Measurements from ENCODE around the gene ADCY6.

ADCY6 gene

DNA sequence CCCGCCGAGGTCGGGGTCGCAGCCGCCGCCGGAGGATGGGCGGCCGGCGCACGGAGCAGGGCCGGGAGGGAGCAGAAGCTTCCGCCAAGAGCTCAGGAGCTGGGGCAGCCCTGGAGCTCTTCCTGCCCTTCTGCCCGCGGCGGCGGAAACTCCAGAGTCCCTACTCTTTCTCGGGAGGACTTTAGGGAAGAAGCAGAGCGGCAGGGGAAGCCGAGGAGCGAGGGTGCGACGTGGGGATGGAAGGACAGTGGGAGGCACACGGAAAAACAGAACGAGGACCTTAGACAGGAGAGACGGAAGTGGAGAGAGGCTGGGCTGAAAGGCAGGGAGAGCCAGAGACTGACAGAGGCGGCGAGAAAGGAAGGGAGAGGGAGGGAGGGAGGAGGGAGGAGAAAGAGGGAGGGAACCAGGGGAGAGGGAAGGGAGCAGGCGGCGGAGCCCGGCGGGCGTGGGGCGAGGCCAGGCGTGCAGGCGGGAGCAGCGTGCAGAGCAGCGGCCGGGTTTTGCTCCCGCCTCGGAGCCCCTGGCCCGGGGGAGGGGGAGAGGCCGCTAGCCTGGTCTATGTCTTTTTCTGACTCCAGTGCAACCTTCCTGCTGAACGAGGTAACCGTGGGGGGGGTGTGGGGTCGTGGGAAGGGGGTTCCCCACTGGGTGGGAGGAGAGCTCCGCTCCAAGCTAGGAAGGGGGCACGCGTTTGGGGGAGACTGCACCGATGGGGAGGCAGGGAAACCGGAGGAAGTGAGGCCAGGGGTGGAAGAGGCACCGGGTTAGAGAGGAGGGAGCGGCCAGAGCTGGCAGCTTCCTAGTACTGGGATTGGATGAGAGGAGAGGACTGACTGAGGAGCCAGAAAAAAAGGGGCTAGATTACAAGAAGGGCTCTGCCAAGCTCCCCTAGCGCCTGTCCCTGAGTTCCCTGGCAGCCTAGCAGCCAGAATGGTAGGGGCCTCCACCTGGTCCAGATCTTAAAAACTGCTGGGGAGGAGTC is 26.5 kb upstream of the ADCY6 start:
- DNase-seq (ENCODE audit: low read depth) = peak; percentile 67

GRCh38 chr12:48814262-48815125 is 25.6 kb upstream of the ADCY6 start:
- DNase-seq (ENCODE audit: low read depth) = peak; percentile 63

DNA sequence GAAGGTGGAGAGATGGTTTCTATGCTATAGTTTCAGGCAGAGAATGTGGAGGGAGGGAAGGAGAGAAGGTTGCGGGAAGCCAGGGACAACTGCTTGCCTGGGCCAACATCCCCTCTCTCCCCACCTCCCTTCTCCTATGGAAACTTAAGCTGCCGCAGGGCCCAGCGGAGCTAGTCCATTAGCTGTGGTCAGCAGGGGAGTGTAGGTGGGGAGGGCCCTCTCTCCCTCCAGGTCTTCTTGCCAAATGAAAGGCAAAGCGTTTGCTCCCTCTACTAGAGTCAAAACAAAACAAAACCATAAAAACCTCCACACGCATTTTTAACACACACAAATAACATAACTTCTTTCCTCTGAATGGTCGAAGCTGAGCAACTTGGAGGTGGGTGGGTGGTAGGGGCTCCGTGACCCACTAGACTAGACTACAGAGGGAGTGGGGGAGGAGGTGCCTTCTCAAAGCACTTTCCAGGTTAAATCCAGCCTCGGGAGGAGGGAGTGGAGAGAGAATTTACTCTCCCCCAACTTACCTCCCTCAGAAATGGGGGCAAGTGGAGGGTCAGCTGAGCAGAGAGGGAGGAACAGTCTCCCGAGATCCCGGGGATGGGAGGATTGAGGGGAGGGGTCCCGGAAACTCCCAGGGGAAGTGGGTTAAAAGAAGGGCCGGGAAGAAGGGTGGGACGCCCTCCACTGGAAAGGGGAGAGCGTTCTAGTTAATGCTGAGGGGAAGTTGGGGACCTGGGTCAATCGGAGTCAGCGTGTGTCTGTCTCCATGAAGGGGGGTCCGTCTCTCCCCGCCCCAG is 24.8 kb upstream of the ADCY6 start:
- no peak for DNase-seq (ENCODE audit: low read depth)

DNA sequence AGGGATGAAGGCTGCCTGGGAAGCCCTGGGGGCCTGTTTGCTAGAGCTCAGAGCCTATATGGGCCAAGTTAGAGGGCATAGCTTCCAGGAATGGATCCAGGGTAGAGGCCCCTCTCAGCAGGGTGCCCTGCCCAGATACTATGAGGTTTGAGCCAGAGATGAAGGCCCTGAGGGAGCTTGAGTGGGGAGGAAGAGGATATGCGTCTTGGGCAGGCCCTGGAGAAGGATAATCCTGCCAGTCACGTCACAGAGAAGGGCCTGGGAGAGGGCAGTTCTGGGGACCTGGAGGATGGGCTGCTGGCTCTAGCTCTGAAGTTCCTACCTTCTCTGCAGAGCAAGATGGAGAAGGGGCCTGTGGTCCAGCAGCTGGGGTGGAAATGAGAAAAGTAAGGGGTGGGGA is 23.5 kb upstream of the ADCY6 start:
- no peak for DNase-seq (ENCODE audit: low read depth)

GRCh38 chr12:48811437-48812090 is 22.7 kb upstream of the ADCY6 start:
- no peak for DNase-seq (ENCODE audit: low read depth)

GRCh38 chr12:48810903-48811431 is 22.1 kb upstream of the ADCY6 start:
- DNase-seq (ENCODE audit: low read depth) = no peak

- DNase-seq (ENCODE audit: low read depth) = no peak
Observed at GRCh38 chr12:48807981-48808380, 19.1 kb upstream of the ADCY6 start.

DNA sequence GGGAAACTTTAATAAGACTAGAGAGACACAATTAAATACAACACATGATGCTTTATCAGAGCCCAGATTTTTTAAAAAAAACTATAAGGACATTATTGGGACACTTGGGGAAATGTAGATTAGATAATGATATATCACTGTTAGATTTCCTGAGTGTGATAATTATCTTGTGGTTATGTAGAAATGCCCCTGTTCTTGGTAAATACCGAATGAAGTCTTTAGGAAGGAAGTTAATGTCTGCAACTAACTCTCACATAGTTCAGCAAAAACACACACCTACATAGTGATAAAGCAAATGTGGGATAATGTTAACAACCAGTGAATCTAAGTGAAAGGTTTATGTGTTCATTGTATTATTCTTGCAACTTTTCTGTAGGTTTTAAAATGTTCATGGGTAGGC is 14.8 kb upstream of the ADCY6 start:
- no peak for DNase-seq (ENCODE audit: low read depth)

GRCh38 chr12:48800971-48801370 is 12.1 kb upstream of the ADCY6 start:
- DNase-seq (ENCODE audit: low read depth) = no peak

DNA sequence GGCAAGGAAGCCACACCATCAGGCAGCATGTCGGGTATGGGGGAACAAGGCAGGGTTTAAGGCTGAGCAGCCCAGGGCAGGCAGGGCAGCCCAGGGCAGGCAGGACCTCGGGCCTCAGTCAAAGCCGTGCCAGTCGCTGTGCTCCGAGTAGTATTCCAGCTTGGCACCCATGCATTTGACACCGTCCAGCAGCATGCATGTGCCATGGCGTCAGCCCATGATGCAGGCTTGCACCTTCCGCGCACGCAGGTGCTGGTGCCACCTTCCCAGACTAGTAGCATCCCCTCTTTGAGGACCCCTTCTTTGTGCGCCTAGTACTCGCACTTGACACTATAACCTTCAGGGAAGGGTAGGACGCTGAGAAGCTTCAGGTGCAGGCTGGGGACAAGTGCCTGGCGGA is 11.6 kb upstream of the ADCY6 start:
- DNase-seq (ENCODE audit: low read depth) = no peak

DNA sequence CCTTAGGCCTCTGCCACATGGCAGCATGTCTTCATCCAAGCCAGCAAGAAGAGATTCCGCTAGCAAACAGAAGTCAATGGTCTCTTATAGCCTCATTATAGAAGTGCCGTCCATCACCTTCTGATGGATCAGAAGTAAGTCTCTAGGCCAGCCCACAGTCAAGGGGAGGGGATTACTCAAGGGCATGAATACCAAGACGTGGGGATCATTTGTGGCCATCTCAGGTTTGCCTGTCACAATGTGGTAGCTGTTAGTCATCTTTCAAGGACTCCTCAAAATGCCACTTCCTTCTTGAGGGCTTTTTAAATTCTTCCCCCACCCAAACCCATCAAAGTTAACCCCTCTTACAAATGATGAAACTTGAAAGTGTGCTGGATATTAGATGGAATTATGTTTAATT is 8.1 kb upstream of the ADCY6 start:
- no peak for DNase-seq (ENCODE audit: low read depth)

DNA sequence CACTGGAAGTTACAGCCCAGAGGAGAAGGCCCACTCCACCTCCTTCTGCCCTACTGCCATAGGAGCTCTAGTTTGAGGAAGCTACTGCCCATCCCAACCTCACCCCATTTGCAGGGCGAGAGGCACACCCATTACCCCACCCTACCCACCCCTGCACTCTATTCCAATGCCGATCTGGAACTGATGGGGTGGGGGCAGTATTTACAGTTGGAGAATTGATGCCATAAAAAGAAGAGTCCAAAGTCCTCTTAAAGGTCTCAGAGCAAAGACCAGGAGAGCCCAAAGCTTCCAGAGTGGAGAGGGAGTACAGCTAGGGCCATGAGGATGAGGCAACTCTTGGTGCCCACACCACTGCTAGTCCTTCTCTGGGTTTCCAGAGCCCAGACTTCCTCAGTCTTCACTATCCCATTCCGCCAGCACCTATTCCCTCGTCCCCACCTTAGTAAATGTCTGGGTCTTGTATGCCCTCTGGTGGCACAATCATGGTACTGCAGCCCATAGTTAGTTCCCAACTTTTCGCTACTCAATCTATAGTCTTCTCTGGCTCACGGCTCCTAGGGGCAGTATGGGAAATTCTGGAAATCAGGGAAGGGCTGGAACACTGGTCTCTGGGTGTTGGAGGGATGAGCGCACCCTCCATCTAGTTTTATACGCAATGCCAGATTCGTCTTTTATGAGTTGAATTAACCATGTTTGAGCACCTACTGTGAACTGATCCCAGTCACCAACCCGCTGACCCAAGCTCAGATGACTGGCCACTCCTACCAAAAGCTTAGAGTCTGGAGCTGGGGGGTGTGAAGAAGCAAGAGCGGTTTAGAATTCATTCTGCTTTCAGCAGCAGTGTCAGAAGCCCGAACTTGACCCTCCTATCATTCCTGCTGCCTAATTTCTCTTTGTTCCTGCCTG is 6.9 kb upstream of the ADCY6 start:
- DNase-seq (ENCODE audit: low read depth) = no peak

DNA sequence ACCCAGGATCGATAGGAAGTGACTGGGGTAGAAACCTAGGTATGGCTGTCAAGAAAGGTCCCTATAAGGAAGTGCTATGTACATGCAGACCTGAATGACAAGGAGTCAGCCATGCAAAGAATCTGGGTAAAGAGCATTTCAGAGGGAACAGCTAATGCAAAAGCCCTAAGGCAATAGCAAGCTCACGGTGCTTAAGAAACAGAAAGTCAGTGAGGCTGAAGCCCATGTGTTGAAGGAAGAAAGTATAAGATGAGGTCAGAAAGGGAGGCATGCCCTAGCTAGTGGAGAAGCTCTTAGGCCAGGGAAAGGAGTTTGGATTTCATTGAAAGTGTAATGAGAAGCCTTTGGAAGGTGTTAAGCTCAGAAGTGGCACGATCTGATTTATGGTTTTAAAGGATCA is 6.0 kb upstream of the ADCY6 start:
- DNase-seq (ENCODE audit: low read depth) = no peak

GRCh38 chr12:48793696-48794095 is 4.8 kb upstream of the ADCY6 start:
- no peak for DNase-seq (ENCODE audit: low read depth)

DNA sequence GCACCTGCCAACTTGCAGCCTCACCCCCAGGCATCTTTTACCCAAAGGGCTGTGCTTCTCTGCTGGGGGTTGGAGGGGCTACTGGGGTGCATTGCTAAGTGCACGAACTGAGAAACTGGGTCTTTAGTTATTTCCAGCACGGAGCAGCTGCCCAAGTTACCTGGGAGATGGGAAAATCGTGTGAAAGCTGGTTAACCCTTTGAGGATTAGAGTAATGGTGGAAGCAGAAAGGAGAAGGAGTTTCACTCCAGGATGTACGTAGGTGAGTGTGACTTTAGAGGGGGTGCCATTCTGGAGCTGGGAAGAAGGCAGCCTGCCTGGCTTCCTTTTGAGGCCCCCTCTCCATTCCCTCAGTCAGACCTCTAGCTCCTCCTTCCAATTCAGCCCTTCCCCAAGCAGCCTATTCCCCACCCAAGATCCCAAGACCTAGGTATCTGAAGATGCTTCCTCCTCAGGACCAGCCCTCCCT is 1.0 kb upstream of the ADCY6 start:
- DNase-seq (ENCODE audit: low read depth) = no peak

DNA sequence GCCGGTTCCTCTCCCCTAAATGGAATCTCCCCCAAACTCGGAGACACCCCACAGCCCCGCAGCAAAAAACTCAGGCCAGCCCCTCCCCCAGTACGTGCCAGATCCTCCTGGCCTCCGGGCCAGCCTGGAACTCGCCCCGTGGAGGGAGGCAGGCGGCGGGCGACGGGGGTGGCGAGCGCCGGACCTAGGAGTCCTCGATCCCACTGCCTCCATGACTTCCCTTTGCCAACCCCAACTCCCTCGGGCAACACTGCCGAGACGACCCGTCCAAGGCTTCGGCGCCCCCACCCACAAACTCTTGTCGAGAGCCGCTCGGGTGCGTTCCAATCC is 400 bp downstream of the ADCY6 start:
- DNase-seq (ENCODE audit: low read depth) = no peak

GRCh38 chr12:48787791-48788523 is 932 bp downstream of the ADCY6 start:
- no peak for DNase-seq (ENCODE audit: low read depth)

DNA sequence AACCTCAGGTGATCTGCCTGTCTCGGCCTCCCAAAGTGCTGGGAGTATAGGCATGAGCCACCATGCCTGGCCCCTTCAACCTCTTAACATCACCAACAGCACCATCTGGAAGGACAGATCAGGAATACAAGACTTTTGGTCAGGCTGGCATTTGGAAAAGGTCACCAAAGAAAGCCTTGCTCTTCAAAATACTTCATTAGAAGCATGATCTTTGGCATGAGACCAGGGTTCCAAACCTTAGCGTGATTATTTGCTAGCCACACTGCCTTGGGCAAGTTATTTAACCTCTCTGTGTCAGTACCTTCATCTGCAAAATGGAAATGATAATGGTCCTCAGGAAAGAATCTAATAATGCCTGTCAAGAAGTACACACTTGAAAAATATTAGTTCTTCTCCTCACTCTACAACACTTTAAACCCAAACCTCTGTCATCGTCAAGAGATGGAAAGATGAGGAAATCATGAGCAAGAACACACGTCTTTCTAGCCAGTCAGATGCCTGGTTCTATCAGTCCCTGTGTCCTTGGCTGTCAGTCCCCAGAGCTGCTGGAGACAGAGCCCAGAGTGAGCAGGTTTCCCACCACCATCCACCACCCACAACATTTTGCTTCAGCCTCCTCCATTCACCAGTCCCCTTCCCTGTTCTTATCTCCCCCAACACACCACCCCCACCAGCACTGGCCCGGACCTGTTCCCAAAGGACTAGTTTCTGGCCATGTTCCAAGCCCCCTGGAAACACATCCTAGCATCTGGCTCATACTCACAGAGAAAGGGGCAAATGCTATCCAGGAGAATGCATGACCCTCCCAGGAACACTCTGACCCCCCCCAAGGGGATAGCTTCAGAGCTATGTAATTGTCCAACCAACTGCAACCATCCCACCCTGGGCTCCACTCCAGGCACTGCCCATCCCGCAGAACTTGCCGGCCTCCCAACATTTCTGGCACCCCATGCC is 2.0 kb downstream of the ADCY6 start:
- no peak for DNase-seq (ENCODE audit: low read depth)
